HK-2 (cell line): ENCODE data around the gene DUSP16.
"Not testable (repeated sequence)": the region's sequence is repeated elsewhere in the genome, so short reads cannot be mapped to it uniquely, and the experiment has no call there.

Experiments used
- DNase-seq: peaks from one replicate; pipeline ENCODE4 v3.0.0-alpha.2; 2018; ENCODE audit not compliant: unreplicated experiment

Gene DUSP16

GRCh38 chr12:12521044-12521485, 41.6 kb downstream of the DUSP16 start:
- DNase-seq = no peak

GRCh38 chr12:12520273-12520672, 42.4 kb downstream of the DUSP16 start:
- DNase-seq = no peak

GRCh38 chr12:12519354-12519998, 43.2 kb downstream of the DUSP16 start:
- no peak for DNase-seq

- DNase-seq = no peak
Measured at GRCh38 chr12:12518919-12519318, 43.7 kb downstream of the DUSP16 start.

GRCh38 chr12:12518464-12518845, 44.2 kb downstream of the DUSP16 start:
- DNase-seq = no peak

DNA sequence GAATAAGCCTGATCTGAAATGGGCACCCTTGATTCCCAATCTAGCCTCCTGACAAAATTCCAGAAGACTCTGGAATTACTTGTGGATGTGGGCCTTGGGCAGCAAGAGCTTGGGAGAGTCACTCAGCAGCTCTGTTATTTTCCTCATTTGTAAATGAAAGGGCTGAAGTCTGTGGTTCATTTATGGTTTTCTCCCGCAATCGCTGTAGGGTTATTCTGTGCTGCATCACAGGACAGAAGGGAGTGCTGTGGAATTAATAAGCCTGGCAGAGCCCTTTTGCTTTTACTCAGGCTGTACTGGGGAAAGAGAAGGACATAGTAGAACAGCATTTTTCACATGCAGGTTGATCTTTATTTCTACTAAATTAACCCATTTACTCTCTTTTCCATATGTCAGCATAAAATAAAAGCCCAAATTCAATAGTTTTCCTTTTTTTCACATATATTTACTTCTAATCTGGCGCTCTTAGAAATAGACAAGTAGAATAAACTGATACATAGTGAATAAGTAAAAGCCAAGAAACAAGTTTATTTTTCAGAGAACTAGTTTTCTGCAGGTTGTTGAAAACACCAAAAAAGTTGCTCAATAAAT, 49.2 kb downstream of the DUSP16 start:
- DNase-seq = no peak

- DNase-seq = no peak
Measured at GRCh38 chr12:12511895-12512711, 50.6 kb downstream of the DUSP16 start.

- DNase-seq = no peak
Measured at GRCh38 chr12:12511021-12511783, 51.5 kb downstream of the DUSP16 start.

DNA sequence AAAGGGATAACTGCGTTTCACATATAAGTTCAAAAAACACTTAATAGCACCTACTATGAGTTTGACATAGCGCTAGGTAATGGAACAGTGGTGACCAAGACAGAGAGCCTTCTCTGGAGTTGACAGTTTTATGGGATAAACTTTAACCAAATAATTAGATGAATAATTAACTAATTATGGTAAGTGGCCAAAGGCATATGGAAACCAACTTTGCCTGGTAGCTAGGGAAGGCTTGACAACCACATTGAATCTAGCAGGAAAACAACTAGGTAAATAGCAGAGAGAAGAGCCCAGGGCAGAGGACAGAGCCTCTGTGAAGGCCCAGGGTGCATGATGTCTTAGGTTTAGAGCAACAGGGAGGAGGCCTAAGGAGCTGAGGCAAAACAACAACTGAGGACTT, 52.1 kb downstream of the DUSP16 start:
- no peak for DNase-seq

GRCh38 chr12:12510141-12510540, 52.5 kb downstream of the DUSP16 start:
- DNase-seq = no peak

DNA sequence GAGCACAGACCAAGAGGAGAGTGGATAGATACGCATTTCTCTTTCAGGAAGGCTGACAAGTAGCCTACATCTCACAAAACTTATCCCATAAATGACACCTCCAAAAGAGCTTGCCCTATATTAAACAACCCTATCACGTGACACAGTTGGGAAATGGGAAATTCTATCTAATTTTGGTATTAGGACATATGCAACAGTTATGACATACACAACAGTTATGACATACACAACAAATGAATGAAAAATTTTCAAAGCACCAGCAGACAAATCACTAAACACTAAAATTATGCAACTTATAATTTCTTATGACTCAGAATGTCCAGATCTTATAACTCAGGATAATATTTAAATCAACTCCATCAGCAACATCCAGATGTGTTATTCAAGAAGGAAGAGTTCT, 54.1 kb downstream of the DUSP16 start:
- DNase-seq = no peak

- no peak for DNase-seq
Measured at GRCh38 chr12:12507121-12507520, 55.5 kb downstream of the DUSP16 start.

DNA sequence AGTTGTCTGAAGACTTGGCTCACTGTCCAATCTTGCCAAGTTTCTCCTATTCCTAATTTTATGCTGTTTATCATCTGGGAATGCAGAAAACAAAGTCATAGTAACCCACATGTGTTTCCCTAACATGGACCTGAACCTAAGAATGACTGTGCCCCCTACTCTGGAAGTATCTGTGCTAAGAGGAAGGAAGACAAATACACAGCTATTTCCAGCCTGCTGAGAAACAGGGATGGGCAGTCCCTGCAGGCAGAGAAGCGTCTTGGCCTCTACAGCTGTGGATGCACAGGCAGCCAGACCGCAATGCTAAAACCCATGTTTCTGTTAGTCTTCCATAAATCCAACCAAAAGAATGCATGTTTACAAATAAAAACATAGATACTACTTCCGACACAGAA, 56.2 kb downstream of the DUSP16 start:
- no peak for DNase-seq

GRCh38 chr12:12505544-12506495, 56.8 kb downstream of the DUSP16 start:
- DNase-seq = no peak

- DNase-seq = no peak
Measured at GRCh38 chr12:12503384-12504078, 59.1 kb downstream of the DUSP16 start.

GRCh38 chr12:12502815-12503151, 59.9 kb downstream of the DUSP16 start:
- DNase-seq = no peak

- not testable (repeated sequence) for DNase-seq
Measured at GRCh38 chr12:12502130-12502814, 60.4 kb downstream of the DUSP16 start.

GRCh38 chr12:12501121-12501520, 61.5 kb downstream of the DUSP16 start:
- DNase-seq = no peak

- no peak for DNase-seq
Measured at GRCh38 chr12:12499909-12500604, 62.6 kb downstream of the DUSP16 start.
